HG02840 (cell line): Measurements from ENCODE around the gene KLHL28.

Experiments used
- ATAC-seq: cut with Tn5 transposase; IDR thresholded peaks from one replicate; pipeline ENCODE4 v1.9.1; 2021; ENCODE audit warnings: mild to moderate bottlenecking, moderate library complexity, moderate number of reproducible peaks; ENCODE audit not compliant: unreplicated experiment, low FRiP score

Gene KLHL28

GRCh38 chr14:44961554-44962333, at the start of gene KLHL28, which contains the start of gene TOGARAM1:
TSS of gene KLHL28 (minus strand) at chr14:44961947. CDS start at chr14:44945928, 16,019 bp downstream.
TSS of gene TOGARAM1 (plus strand) at chr14:44962190. CDS start at chr14:44962422, 232 bp downstream.
- peak; percentile 97 for ATAC-seq

- ATAC-seq = no peak
Measured at GRCh38 chr14:45003924-45004323, 42.2 kb upstream of the KLHL28 start.

- no peak for ATAC-seq
Measured at GRCh38 chr14:44995770-44996294, 34.1 kb upstream of the KLHL28 start.

- no peak for ATAC-seq
Measured at GRCh38 chr14:44995196-44995595, 33.4 kb upstream of the KLHL28 start.

- ATAC-seq = no peak
Measured at GRCh38 chr14:44990533-44990932, 28.8 kb upstream of the KLHL28 start.

GRCh38 chr14:44989497-44990440, 28.0 kb upstream of the KLHL28 start:
- ATAC-seq = no peak

- no peak for ATAC-seq
Measured at GRCh38 chr14:44988694-44989093, 26.9 kb upstream of the KLHL28 start.

GRCh38 chr14:44982594-44982993, 20.8 kb upstream of the KLHL28 start:
- ATAC-seq = no peak

GRCh38 chr14:44981198-44981597, 19.5 kb upstream of the KLHL28 start:
- no peak for ATAC-seq

- no peak for ATAC-seq
Measured at GRCh38 chr14:44979740-44980356, 18.1 kb upstream of the KLHL28 start.

- ATAC-seq = no peak
Measured at GRCh38 chr14:44979273-44979672, 17.5 kb upstream of the KLHL28 start.

GRCh38 chr14:44971459-44971858, 9.7 kb upstream of the KLHL28 start:
- ATAC-seq = no peak

GRCh38 chr14:44970907-44971306, 9.2 kb upstream of the KLHL28 start:
- no peak for ATAC-seq

- no peak for ATAC-seq
Measured at GRCh38 chr14:44968714-44969113, 7.0 kb upstream of the KLHL28 start.

- no peak for ATAC-seq
Measured at GRCh38 chr14:44966601-44967336, 5.0 kb upstream of the KLHL28 start.

- ATAC-seq = no peak
Measured at GRCh38 chr14:44963775-44964380, 2.1 kb upstream of the KLHL28 start.

- ATAC-seq = no peak
Measured at GRCh38 chr14:44963044-44963528, 1.3 kb upstream of the KLHL28 start.

GRCh38 chr14:44962334-44963043, 742 bp upstream of the KLHL28 start:
- ATAC-seq = peak; percentile 33

GRCh38 chr14:44961151-44961553, 595 bp downstream of the KLHL28 start:
- no peak for ATAC-seq
